Endodermal cell (in vitro differentiated cells): ENCODE results near the gene IL18. TPM values are rescaled to one million over a fixed set of nuclear protein-coding genes. Genes with fewer than 3 reads are reported as not detected.

Source experiments
- DNase-seq: peaks from one replicate; pipeline ENCODE4 v3.0.0-alpha.2; 2017
- H3K27ac ChIP-seq: 2 replicates; pipeline ENCODE4 v1.5.1; 2013; ENCODE audit warnings: mild to moderate bottlenecking, low read depth, low read length, moderate library complexity
- H3K27me3 ChIP-seq: 2 replicates; pipeline ENCODE4 v1.6.1; 2013; ENCODE audit warnings: mild to moderate bottlenecking, low read length, moderate library complexity; ENCODE audit not compliant: insufficient read depth, control insufficient read depth, poor library complexity, severe bottlenecking
- H3K36me3 ChIP-seq: 2 replicates; pipeline ENCODE4 v1.7.0; 2013; ENCODE audit warnings: mild to moderate bottlenecking, low read length, moderate library complexity; ENCODE audit not compliant: control insufficient read depth, insufficient read depth
- H3K4me1 ChIP-seq: one replicate; pipeline ENCODE4 v1.7.0; 2013; ENCODE audit warnings: low read length; ENCODE audit not compliant: control insufficient read depth, insufficient read depth
- H3K4me3 ChIP-seq: 2 replicates; pipeline ENCODE4 v1.5.1; 2013; ENCODE audit warnings: mild to moderate bottlenecking, low read length, moderate library complexity
- H3K9ac ChIP-seq: 2 replicates; pipeline ENCODE4 v1.6.1; 2013; ENCODE audit warnings: mild to moderate bottlenecking, low read length, moderate library complexity; ENCODE audit not compliant: poor library complexity, severe bottlenecking; ENCODE audit errors: extremely low read depth
- H3K9me3 ChIP-seq: 2 replicates; pipeline ENCODE4 v1.6.1; 2013; ENCODE audit warnings: mild to moderate bottlenecking, low read length, moderate library complexity; ENCODE audit not compliant: control insufficient read depth
- H3K27ac Mint-ChIP-seq: 2 replicates; pipeline ENCODE4 v1.8.0; 2020; ENCODE audit warnings: mixed read lengths
- H3K27me3 Mint-ChIP-seq: 2 replicates; pipeline ENCODE4 v1.8.0; 2021; ENCODE audit warnings: mild to moderate bottlenecking, mixed read lengths; ENCODE audit not compliant: insufficient read depth
- H3K36me3 Mint-ChIP-seq: 2 replicates; pipeline ENCODE4 v1.8.0; 2020; ENCODE audit warnings: low read depth, mixed read lengths
- H3K4me1 Mint-ChIP-seq: 2 replicates; pipeline ENCODE4 v1.8.0; 2020; ENCODE audit warnings: mixed read lengths
- H3K4me3 Mint-ChIP-seq: 2 replicates; pipeline ENCODE4 v1.8.0; 2020; ENCODE audit warnings: mild to moderate bottlenecking, moderate library complexity, mixed read lengths
- H3K9me3 Mint-ChIP-seq: 2 replicates; pipeline ENCODE4 v1.8.0; 2020; ENCODE audit warnings: mild to moderate bottlenecking, mixed read lengths
- CTCF ChIP-seq: fragments of 200-600 bp; sonication (generic); conservative IDR thresholded peaks from 2 replicates; pipeline ENCODE4 v1.5.0; 2021; ENCODE audit warnings: antibody characterized with exemption, mild to moderate bottlenecking
- WGBS, 2 experiments: methylation state at CpG; one replicate each; pipeline versions ENCODE4 v1.1.5 to v1.1.7; 2013; ENCODE audit warnings: missing lambda C conversion rate in 2 of 2, mixed read lengths in 1 of 2; ENCODE audit not compliant: insufficient coverage in 1 of 2, insufficient read length in 1 of 2; 5-methylcytosine and 5-hydroxymethylcytosine counted together
- total RNA-seq, 2 donors: library from RNA; stranded (reverse); fragmentation: NEBNext Ultra II Directional in 1 of 2; extraction: Animal tissue kit (Norgen Biotek cat#: 25700) in 1 of 2; gene quantifications; 2 replicates in 1 of 2; 3 replicates in 1 of 2; pipeline ENCODE4 v1.2.1, GENCODE V29; 2021

The IL18 gene
- total RNA-seq, 2 donors from 2014 or later, result 1.00 TPM; not detected in 1

GRCh38 chr11:112179601-112180000 is 15.7 kb upstream of the IL18 start:
- Mint-ChIP-seq H3K9me3 (peaks cover 7% of the 10 kb centered on the region), H3K36me3 (no peaks in the 10 kb centered on the region), H3K27me3 (peaks cover 15% of the 10 kb centered on the region), H3K27ac (no peak overlapping the region), H3K4me1 (no peaks in the 10 kb centered on the region), H3K4me3 (no peak overlapping the region)
- Histone ChIP-seq H3K9me3 (no peaks in the 10 kb centered on the region), H3K9ac (no peak overlapping the region), H3K4me1 (no peaks in the 10 kb centered on the region), H3K4me3 (no peak overlapping the region), H3K27ac (no peak overlapping the region), H3K27me3 (no peaks in the 10 kb centered on the region), H3K36me3 (no peaks in the 10 kb centered on the region)
- no peak for DNase-seq
- no peak for TF ChIP-seq CTCF

- no peaks in the 10 kb centered on the region for H3K9me3 ChIP-seq
- Mint-ChIP-seq H3K27me3 (peaks cover 15% of the 10 kb centered on the region), H3K27ac (no peak overlapping the region), H3K9me3 (peaks cover 7% of the 10 kb centered on the region), H3K36me3 (no peaks in the 10 kb centered on the region), H3K4me3 (no peak overlapping the region), H3K4me1 (no peaks in the 10 kb centered on the region)
- no peak overlapping the region for H3K27ac ChIP-seq
- DNase-seq, result no peak
- no peaks in the 10 kb centered on the region for H3K36me3 ChIP-seq
- TF ChIP-seq CTCF, result no peak
- no peak overlapping the region for H3K9ac ChIP-seq
- 92 to 94% methylated on average over 3 of the region's 3 CpGs for WGBS, 2 experiments
- H3K27me3 ChIP-seq, result no peaks in the 10 kb centered on the region
- no peaks in the 10 kb centered on the region for H3K4me1 ChIP-seq
- no peak overlapping the region for H3K4me3 ChIP-seq
Observed at GRCh38 chr11:112178936-112179335, 15.0 kb upstream of the IL18 start.

- H3K9me3 Mint-ChIP-seq, result peaks cover 7% of the 10 kb centered on the region
- no peak for DNase-seq
- TF ChIP-seq CTCF, result no peak
- Histone ChIP-seq H3K27ac (no peak overlapping the region), H3K9ac (no peak overlapping the region), H3K36me3 (no peaks in the 10 kb centered on the region), H3K4me1 (no peaks in the 10 kb centered on the region), H3K9me3 (no peaks in the 10 kb centered on the region), H3K4me3 (no peak overlapping the region), H3K27me3 (no peaks in the 10 kb centered on the region)
- H3K27ac Mint-ChIP-seq, result no peak overlapping the region
- no peaks in the 10 kb centered on the region for H3K4me1 Mint-ChIP-seq
- no peak overlapping the region for H3K4me3 Mint-ChIP-seq
- peaks cover 15% of the 10 kb centered on the region for H3K27me3 Mint-ChIP-seq
- H3K36me3 Mint-ChIP-seq, result no peaks in the 10 kb centered on the region
- 93 to 100% methylated on average over 1 of the region's 1 CpG for whole genome bisulfite sequencing, 2 experiments
Observed at GRCh38 chr11:112178428-112178827, 14.5 kb upstream of the IL18 start.
